Measurements from ENCODE around the gene MRM2. TPM values are rescaled to one million over a fixed set of nuclear protein-coding genes. Genes with fewer than 3 reads are reported as not detected.

The MRM2 gene
- polyA plus RNA-seq, 2 of the 4 experiments (the other 2 are of a cell fraction), result 35.6 to 44.0 TPM

DNA sequence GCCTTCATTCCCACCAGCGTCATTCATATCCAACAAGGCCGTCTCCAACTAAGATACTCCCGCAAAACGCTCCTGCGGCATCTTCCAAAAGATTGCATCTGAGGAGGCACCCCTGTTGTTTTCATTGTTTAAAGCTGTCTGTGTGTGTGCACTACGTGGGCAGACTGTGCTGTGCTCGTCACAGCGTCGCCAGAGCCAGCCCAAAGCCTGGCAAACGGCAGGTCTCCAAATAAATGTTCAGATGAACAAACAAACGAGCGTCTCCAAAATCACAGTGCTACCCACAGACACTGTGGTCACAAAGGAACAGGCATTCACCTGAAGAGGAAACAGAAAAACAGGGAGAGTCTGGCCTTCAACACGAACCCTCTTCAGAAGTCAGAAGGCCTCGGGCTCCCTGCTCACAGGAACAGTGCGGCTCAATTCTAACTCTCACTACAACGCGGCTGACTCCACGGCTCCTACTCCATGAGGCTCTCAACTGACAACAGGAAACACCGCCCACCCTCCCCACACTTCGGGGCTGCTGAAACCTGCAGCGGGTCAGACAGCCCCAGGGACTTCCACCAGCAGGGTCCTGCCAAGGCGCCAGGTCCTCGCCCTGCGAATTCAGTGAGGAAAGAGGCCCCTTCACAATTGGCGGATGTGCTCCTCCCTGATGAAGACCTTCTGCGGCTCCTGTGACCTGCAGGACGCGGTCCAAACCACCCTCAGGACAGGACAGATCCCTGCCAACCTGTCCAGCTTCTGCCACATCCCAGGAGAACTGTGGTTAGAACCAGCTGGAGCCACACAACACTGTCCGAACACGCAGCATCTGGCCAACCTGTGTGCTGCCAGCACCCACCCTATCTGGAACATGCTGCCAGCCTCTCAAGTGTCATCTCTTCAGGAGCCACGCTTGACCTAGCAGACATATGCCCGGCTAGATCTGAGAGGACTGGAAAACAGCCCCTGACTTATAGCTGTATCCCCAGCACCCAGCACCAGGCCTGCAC, 45.3 kb downstream of the MRM2 start (continued):
- TF ChIP-seq SREBF2 (IDR thresholded peaks at IDR 0.05), result no peak
- no peak for TF ChIP-seq BHLHE40 (IDR thresholded peaks at IDR 0.05; ENCODE audit: low read depth, low read length)
- TF ChIP-seq CHD2 (IDR thresholded peaks at IDR 0.05; ENCODE audit: low read length, partially characterized antibody), result no peak
- no peak for TF ChIP-seq RNF2 (IDR thresholded peaks at IDR 0.05; ENCODE audit: borderline replicate concordance, low read depth)
- TF ChIP-seq POLR2AphosphoS2 (conservative IDR thresholded peaks at IDR 0.05; ENCODE audit: low read length), result no peak

GRCh38 chr7:2195400-2196246, 46.4 kb downstream of the MRM2 start:
- TF ChIP-seq HMGXB4 (CRISPR knock-in tag; IDR thresholded peaks at IDR 0.05; ENCODE audit: borderline replicate concordance), result no peak
- no peak for TF ChIP-seq ZSCAN20 (CRISPR knock-in tag; IDR thresholded peaks at IDR 0.05)
- no peak for TF ChIP-seq CEBPB (IDR thresholded peaks at IDR 0.05)
- TF ChIP-seq NPAS2 (CRISPR knock-in tag; IDR thresholded peaks at IDR 0.05; ENCODE audit: borderline replicate concordance), result no peak
- no peak for TF ChIP-seq RAD21 (conservative IDR thresholded peaks at IDR 0.05 in 1 of 2, IDR thresholded peaks at IDR 0.05 in 1 of 2)
- TF ChIP-seq ZFP36 (IDR thresholded peaks at IDR 0.05; ENCODE audit: borderline replicate concordance, partially characterized antibody), result no peak
- TF ChIP-seq, protein P1, sequence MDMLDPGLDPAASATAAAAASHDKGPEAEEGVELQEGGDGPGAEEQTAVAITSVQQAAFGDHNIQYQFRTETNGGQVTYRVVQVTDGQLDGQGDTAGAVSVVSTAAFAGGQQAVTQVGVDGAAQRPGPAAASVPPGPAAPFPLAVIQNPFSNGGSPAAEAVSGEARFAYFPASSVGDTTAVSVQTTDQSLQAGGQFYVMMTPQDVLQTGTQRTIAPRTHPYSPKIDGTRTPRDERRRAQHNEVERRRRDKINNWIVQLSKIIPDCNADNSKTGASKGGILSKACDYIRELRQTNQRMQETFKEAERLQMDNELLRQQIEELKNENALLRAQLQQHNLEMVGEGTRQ (IDR thresholded peaks at IDR 0.05), result no peak
- TF ChIP-seq, protein P2, sequence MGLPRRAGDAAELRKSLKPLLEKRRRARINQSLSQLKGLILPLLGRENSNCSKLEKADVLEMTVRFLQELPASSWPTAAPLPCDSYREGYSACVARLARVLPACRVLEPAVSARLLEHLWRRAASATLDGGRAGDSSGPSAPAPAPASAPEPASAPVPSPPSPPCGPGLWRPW (IDR thresholded peaks at IDR 0.05), result no peak
- TF ChIP-seq JUNB (IDR thresholded peaks at IDR 0.05), result no peak
- no peak for TF ChIP-seq MYC (IDR thresholded peaks at IDR 0.05; ENCODE audit: borderline replicate concordance, low read length)
- no peak for TF ChIP-seq RNF2 (IDR thresholded peaks at IDR 0.05; ENCODE audit: borderline replicate concordance, low read depth)
- TF ChIP-seq, protein P3, sequence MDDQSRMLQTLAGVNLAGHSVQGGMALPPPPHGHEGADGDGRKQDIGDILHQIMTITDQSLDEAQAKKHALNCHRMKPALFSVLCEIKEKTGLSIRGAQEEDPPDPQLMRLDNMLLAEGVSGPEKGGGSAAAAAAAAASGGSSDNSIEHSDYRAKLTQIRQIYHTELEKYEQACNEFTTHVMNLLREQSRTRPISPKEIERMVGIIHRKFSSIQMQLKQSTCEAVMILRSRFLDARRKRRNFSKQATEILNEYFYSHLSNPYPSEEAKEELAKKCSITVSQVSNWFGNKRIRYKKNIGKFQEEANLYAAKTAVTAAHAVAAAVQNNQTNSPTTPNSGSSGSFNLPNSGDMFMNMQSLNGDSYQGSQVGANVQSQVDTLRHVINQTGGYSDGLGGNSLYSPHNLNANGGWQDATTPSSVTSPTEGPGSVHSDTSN (IDR thresholded peaks at IDR 0.05), result no peak
- no peak for TF ChIP-seq HOXA7 (CRISPR knock-in tag; IDR thresholded peaks at IDR 0.05)
- no peak for TF ChIP-seq NFE2L2 (conservative IDR thresholded peaks at IDR 0.05; ENCODE audit: low read length)
- TF ChIP-seq, protein P4, sequence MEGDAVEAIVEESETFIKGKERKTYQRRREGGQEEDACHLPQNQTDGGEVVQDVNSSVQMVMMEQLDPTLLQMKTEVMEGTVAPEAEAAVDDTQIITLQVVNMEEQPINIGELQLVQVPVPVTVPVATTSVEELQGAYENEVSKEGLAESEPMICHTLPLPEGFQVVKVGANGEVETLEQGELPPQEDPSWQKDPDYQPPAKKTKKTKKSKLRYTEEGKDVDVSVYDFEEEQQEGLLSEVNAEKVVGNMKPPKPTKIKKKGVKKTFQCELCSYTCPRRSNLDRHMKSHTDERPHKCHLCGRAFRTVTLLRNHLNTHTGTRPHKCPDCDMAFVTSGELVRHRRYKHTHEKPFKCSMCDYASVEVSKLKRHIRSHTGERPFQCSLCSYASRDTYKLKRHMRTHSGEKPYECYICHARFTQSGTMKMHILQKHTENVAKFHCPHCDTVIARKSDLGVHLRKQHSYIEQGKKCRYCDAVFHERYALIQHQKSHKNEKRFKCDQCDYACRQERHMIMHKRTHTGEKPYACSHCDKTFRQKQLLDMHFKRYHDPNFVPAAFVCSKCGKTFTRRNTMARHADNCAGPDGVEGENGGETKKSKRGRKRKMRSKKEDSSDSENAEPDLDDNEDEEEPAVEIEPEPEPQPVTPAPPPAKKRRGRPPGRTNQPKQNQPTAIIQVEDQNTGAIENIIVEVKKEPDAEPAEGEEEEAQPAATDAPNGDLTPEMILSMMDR (IDR thresholded peaks at IDR 0.05), result no peak
- FAIRE-seq (no peak), ATAC-seq (no peak), DNase-seq (ENCODE audit: low read depth in 1 of 2, low spot score in 1 of 2) (no peak)
- Histone ChIP-seq H3K27ac (no peak overlapping the region), H3K9me3 (peaks cover 7% of the 10 kb centered on the region), H3K4me3 (no peak overlapping the region), H3K4me2 (no peak overlapping the region), H3K4me1 (no peaks in the 10 kb centered on the region)
- WGBS (ENCODE audit: missing lambda C conversion rate), result 97% methylated on average over 13 of the region's 13 CpGs
- POLR2A ChIA-PET, result no interaction called here
- CTCF ChIA-PET, result interaction anchor here (0.6 to 2.6 kb wide), 6 partner anchors 9 to 126 kb away, joined by 3 to 11 read pairs (median 4); no protein-coding TSS in a partner anchor

Measured in A549 (cell line).